ENCODE results near the gene SNCG.
"Not testable (repeated sequence)": the region's sequence is repeated elsewhere in the genome, so short reads cannot be mapped to it uniquely, and the experiment has no call there.

Gene SNCG

GRCh38 chr10:86974484-86974883, 16.1 kb downstream of the SNCG start:
- DNase-seq (ENCODE audit: low read depth in 2 of 2) = no peak

GRCh38 chr10:86976362-86977056, 18.1 kb downstream of the SNCG start:
- DNase-seq (ENCODE audit: low read depth in 2 of 2) = no peak

- not testable (repeated sequence) for DNase-seq (ENCODE audit: low read depth in 2 of 2)
These were observed 20.1 kb downstream of the SNCG start for GRCh38 chr10:86978457-86978856.

- DNase-seq (ENCODE audit: low read depth in 2 of 2) = no peak
These were observed 21.0 kb downstream of the SNCG start for GRCh38 chr10:86979296-86979818.

GRCh38 chr10:86979977-86980448, 21.6 kb downstream of the SNCG start:
- no peak for DNase-seq (ENCODE audit: low read depth in 2 of 2)

GRCh38 chr10:86981020-86981419, 22.6 kb downstream of the SNCG start:
- not testable (repeated sequence) for DNase-seq (ENCODE audit: low read depth in 2 of 2)

- no peak for DNase-seq (ENCODE audit: low read depth in 2 of 2)
These were observed 23.3 kb downstream of the SNCG start for GRCh38 chr10:86981716-86982115.

- not testable (repeated sequence) for DNase-seq (ENCODE audit: low read depth in 2 of 2)
These were observed 26.1 kb downstream of the SNCG start for GRCh38 chr10:86984498-86984897.

- DNase-seq (ENCODE audit: low read depth in 2 of 2) = no peak
These were observed 30.1 kb downstream of the SNCG start for GRCh38 chr10:86988520-86988919.

GRCh38 chr10:86991362-86991761, 33.0 kb downstream of the SNCG start:
- not testable (repeated sequence) for DNase-seq (ENCODE audit: low read depth in 2 of 2)

GRCh38 chr10:86992456-86992855, 34.1 kb downstream of the SNCG start:
- DNase-seq (ENCODE audit: low read depth in 2 of 2) = no peak

GRCh38 chr10:86992929-86993328, 34.5 kb downstream of the SNCG start:
- DNase-seq (ENCODE audit: low read depth in 2 of 2) = no peak

- DNase-seq (ENCODE audit: low read depth in 2 of 2) = not testable (repeated sequence)
These were observed 41.5 kb downstream of the SNCG start for GRCh38 chr10:86999802-87000403.

- DNase-seq (ENCODE audit: low read depth in 2 of 2) = no peak
These were observed 42.1 kb downstream of the SNCG start for GRCh38 chr10:87000491-87000890.

GRCh38 chr10:87007124-87007523, 48.7 kb downstream of the SNCG start:
- DNase-seq (ENCODE audit: low read depth in 2 of 2) = not testable (repeated sequence)

- not testable (repeated sequence) for DNase-seq (ENCODE audit: low read depth in 2 of 2)
These were observed 49.3 kb downstream of the SNCG start for GRCh38 chr10:87007674-87008073.

GRCh38 chr10:87008303-87008702, 49.9 kb downstream of the SNCG start:
- DNase-seq (ENCODE audit: low read depth in 2 of 2) = not testable (repeated sequence)

GRCh38 chr10:87009134-87009696, 50.8 kb downstream of the SNCG start:
- not testable (repeated sequence) for DNase-seq (ENCODE audit: low read depth in 2 of 2)
